Astrocyte (in vitro differentiated cells and primary cell): ENCODE measurements around the gene ABCC1. TPM values are rescaled to one million over a fixed set of nuclear protein-coding genes. Genes with fewer than 3 reads are reported as not detected.

ENCODE experiments used
- DNase-seq: peaks from one replicate; pipeline ENCODE4 v3.0.0-alpha.2; 2010; ENCODE audit warnings: low read depth
- FAIRE-seq: peaks from 2 replicates; lab custom pipeline; 2011; peaks lifted over from hg19 to GRCh38; lab: Jason Lieb, UNC
- H2AFZ ChIP-seq: 2 replicates; pipeline ENCODE4 v1.6.0; 2012; ENCODE audit warnings: low read depth, low read length, inconsistent platforms
- H3K27ac ChIP-seq: 2 replicates; pipeline ENCODE4 v1.5.1; 2011; ENCODE audit warnings: low read depth, low read length, inconsistent platforms
- H3K27me3 ChIP-seq: 2 replicates; pipeline ENCODE4 v1.6.0; 2011; ENCODE audit warnings: low read length, inconsistent platforms; ENCODE audit not compliant: insufficient read depth
- H3K36me3 ChIP-seq: 2 replicates; pipeline ENCODE4 v1.5.1; 2011; ENCODE audit warnings: low read length, inconsistent platforms; ENCODE audit not compliant: insufficient read depth
- H3K4me1 ChIP-seq: 2 replicates; pipeline ENCODE4 v1.5.1; 2011; ENCODE audit warnings: low read length, inconsistent platforms; ENCODE audit not compliant: insufficient read depth
- H3K4me2 ChIP-seq: 2 replicates; pipeline ENCODE4 v1.6.0; 2012; ENCODE audit warnings: low read length, inconsistent platforms
- H3K4me3 ChIP-seq: 2 replicates; pipeline ENCODE4 v1.5.1; 2011; ENCODE audit warnings: low read depth, mild to moderate bottlenecking, low read length, inconsistent platforms; ENCODE audit not compliant: insufficient read depth
- H3K79me2 ChIP-seq: 2 replicates; pipeline ENCODE4 v1.6.0; 2012; ENCODE audit warnings: mild to moderate bottlenecking, low read length, inconsistent platforms; ENCODE audit not compliant: insufficient read depth
- H3K9ac ChIP-seq: 2 replicates; pipeline ENCODE4 v1.6.0; 2012; ENCODE audit warnings: mild to moderate bottlenecking, low read length, inconsistent platforms
- H3K9me3 ChIP-seq: 2 replicates; pipeline ENCODE4 v1.5.1; 2012; ENCODE audit warnings: low read depth, mild to moderate bottlenecking, low read length, inconsistent platforms; ENCODE audit not compliant: insufficient read depth
- H4K20me1 ChIP-seq: 2 replicates; pipeline ENCODE4 v1.6.0; 2012; ENCODE audit warnings: low read length, inconsistent platforms; ENCODE audit not compliant: insufficient read depth
- H3K27ac Mint-ChIP-seq: one replicate; pipeline ENCODE4 v1.8.0; 2021; ENCODE audit warnings: mild to moderate bottlenecking, mixed read lengths; ENCODE audit not compliant: unreplicated experiment
- H3K27me3 Mint-ChIP-seq: one replicate; pipeline ENCODE4 v1.8.0; 2021; ENCODE audit warnings: low read depth, mixed read lengths; ENCODE audit not compliant: unreplicated experiment
- H3K36me3 Mint-ChIP-seq: one replicate; pipeline ENCODE4 v1.8.0; 2021; ENCODE audit warnings: low read depth, mixed read lengths; ENCODE audit not compliant: unreplicated experiment
- H3K4me1 Mint-ChIP-seq: one replicate; pipeline ENCODE4 v1.8.0; 2021; ENCODE audit warnings: low read depth, mixed read lengths; ENCODE audit not compliant: unreplicated experiment
- H3K4me3 Mint-ChIP-seq: one replicate; pipeline ENCODE4 v1.8.0; 2021; ENCODE audit warnings: mild to moderate bottlenecking, moderate library complexity, mixed read lengths; ENCODE audit not compliant: unreplicated experiment
- H3K9me3 Mint-ChIP-seq: one replicate; pipeline ENCODE4 v1.8.0; 2021; ENCODE audit warnings: mild to moderate bottlenecking, mixed read lengths; ENCODE audit not compliant: unreplicated experiment
- EZH2 ChIP-seq: IDR thresholded peaks from 2 replicates; pipeline ENCODE4 v1.6.1; 2012; ENCODE audit warnings: mild to moderate bottlenecking, low read length, inconsistent platforms; ENCODE audit not compliant: insufficient read depth
- total RNA-seq: library from RNA; stranded (reverse); gene quantifications from 2 replicates; pipeline ENCODE4 v1.2.1, GENCODE V29; 2021
- TF ChIP-seq, protein P1 (sequence below): IDR thresholded peaks from 2 replicates; pipeline ENCODE4 v1.5.1; 2011; ENCODE audit warnings: low read depth, mild to moderate bottlenecking, inconsistent platforms, low read length, moderate library complexity; ENCODE audit not compliant: insufficient read depth

Gene ABCC1
- total RNA-seq, 1 donor from 2014 or later = 42.1 TPM

DNA sequence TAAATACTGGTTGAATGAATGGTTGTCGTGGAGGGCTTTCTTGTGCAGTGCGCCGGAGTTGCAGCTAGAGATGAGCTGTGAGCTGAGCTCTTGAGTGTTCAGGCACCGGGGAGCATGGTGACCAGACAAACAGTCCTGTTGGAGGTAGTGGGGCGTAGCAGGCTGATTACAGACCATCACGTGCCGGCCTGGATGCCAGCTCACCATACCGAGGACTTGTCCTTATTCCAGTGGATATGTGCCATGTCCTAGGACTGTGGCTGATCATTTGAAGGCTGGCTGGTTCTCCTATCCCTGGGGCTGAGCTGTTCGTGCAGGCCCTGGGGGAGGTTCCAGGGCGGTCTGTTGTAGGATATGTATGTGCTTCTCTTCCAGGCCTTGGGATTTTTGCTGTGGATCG is 60.0 kb downstream of the ABCC1 start:
- FAIRE-seq (no peak), DNase-seq (no peak)
- H3K4me3 Mint-ChIP-seq = peak overlapping the region; percentile 45
- H2AFZ ChIP-seq = no peak overlapping the region
- H3K9me3 Mint-ChIP-seq = no peaks in the 10 kb centered on the region
- H3K4me1 Mint-ChIP-seq = peaks cover 13% of the 10 kb centered on the region
- no peaks in the 10 kb centered on the region for H3K27me3 ChIP-seq
- H3K4me2 ChIP-seq = no peak overlapping the region
- H3K9ac ChIP-seq = no peak overlapping the region
- no peaks in the 10 kb centered on the region for H3K27me3 Mint-ChIP-seq
- H3K9me3 ChIP-seq = no peaks in the 10 kb centered on the region
- H3K36me3 ChIP-seq = peaks cover 12% of the 10 kb centered on the region
- no peak overlapping the region for H3K27ac Mint-ChIP-seq
- H3K79me2 ChIP-seq = peaks cover 34% of the 10 kb centered on the region
- no peak for TF ChIP-seq EZH2
- TF ChIP-seq, protein P1, sequence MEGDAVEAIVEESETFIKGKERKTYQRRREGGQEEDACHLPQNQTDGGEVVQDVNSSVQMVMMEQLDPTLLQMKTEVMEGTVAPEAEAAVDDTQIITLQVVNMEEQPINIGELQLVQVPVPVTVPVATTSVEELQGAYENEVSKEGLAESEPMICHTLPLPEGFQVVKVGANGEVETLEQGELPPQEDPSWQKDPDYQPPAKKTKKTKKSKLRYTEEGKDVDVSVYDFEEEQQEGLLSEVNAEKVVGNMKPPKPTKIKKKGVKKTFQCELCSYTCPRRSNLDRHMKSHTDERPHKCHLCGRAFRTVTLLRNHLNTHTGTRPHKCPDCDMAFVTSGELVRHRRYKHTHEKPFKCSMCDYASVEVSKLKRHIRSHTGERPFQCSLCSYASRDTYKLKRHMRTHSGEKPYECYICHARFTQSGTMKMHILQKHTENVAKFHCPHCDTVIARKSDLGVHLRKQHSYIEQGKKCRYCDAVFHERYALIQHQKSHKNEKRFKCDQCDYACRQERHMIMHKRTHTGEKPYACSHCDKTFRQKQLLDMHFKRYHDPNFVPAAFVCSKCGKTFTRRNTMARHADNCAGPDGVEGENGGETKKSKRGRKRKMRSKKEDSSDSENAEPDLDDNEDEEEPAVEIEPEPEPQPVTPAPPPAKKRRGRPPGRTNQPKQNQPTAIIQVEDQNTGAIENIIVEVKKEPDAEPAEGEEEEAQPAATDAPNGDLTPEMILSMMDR = no peak
- peaks cover 17% of the 10 kb centered on the region for H3K4me1 ChIP-seq
- no peak overlapping the region for H3K4me3 ChIP-seq
- H3K27ac ChIP-seq = no peak overlapping the region
- H4K20me1 ChIP-seq = peaks cover 16% of the 10 kb centered on the region
- H3K36me3 Mint-ChIP-seq = peaks cover 14% of the 10 kb centered on the region

DNA sequence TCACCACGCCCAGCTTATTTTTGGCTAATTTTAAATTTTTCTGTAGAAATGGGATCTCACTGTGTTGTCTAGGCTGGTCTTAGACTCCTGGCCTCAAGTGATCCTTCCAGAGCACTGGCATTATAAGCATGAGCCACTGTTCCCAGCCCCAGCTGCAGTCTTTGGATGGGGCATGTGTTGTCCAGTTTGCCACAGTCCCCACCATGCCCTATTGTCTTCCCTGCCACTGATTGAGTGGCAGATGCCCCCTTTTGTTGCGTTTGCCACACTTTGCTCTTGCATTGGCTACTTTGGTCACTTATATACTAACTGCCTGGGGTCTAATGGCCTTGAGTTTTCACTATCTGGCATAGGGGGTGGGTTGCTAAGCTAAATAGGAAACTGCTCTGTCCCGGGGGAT is 60.8 kb downstream of the ABCC1 start:
- H3K4me2 ChIP-seq = no peak overlapping the region
- no peak overlapping the region for H3K4me3 ChIP-seq
- H3K4me3 Mint-ChIP-seq = no peak overlapping the region
- H3K27ac ChIP-seq = no peak overlapping the region
- no peak overlapping the region for H3K9ac ChIP-seq
- DNase-seq = no peak
- peaks cover 12% of the 10 kb centered on the region for H3K36me3 ChIP-seq
- no peak for TF ChIP-seq EZH2
- TF ChIP-seq, protein P1 = no peak
- H3K27me3 Mint-ChIP-seq = no peaks in the 10 kb centered on the region
- no peaks in the 10 kb centered on the region for H3K9me3 Mint-ChIP-seq
- peaks cover 13% of the 10 kb centered on the region for H3K4me1 ChIP-seq
- H3K27ac Mint-ChIP-seq = no peak overlapping the region
- no peaks in the 10 kb centered on the region for H3K9me3 ChIP-seq
- H4K20me1 ChIP-seq = peaks cover 21% of the 10 kb centered on the region
- no peak for FAIRE-seq
- H2AFZ ChIP-seq = no peak overlapping the region
- H3K36me3 Mint-ChIP-seq = peaks cover 16% of the 10 kb centered on the region
- peaks cover 29% of the 10 kb centered on the region for H3K79me2 ChIP-seq
- H3K27me3 ChIP-seq = no peaks in the 10 kb centered on the region
- peaks cover 9% of the 10 kb centered on the region for H3K4me1 Mint-ChIP-seq

DNA sequence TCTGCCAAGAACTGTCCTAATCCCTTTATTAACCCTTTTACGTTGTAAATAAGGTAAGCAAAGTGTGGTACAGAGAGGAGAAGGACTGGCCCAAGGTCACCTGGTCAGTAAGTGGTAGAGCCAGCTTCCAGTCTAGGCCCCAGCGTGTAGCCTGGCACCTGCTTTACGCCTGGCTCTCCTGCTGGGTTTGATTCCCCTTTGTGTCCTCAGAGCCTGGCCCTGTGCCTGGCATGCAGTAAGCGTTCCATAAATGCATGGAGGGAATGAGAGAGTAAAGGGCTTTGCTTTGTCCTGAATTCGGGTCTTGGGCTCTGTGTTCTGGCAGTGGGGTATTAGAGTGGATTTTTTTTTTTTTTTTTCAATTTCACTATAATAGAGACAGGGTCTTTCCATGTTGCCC is 62.7 kb downstream of the ABCC1 start:
- Histone ChIP-seq H3K27ac (no peak overlapping the region), H3K36me3 (peaks cover 15% of the 10 kb centered on the region), H3K4me1 (peaks cover 4% of the 10 kb centered on the region), H3K4me2 (no peak overlapping the region), H3K9ac (no peak overlapping the region), H3K27me3 (no peaks in the 10 kb centered on the region), H3K4me3 (no peak overlapping the region), H4K20me1 (peaks cover 21% of the 10 kb centered on the region), H3K79me2 (peaks cover 13% of the 10 kb centered on the region), H3K9me3 (no peaks in the 10 kb centered on the region), H2AFZ (no peak overlapping the region)
- Mint-ChIP-seq H3K27ac (no peak overlapping the region), H3K4me1 (peaks cover 5% of the 10 kb centered on the region), H3K36me3 (peaks cover 23% of the 10 kb centered on the region), H3K4me3 (no peak overlapping the region), H3K9me3 (no peaks in the 10 kb centered on the region), H3K27me3 (no peaks in the 10 kb centered on the region)
- FAIRE-seq (no peak), DNase-seq (no peak)
- TF ChIP-seq, protein P1 = no peak
- TF ChIP-seq EZH2 = no peak
